Skin epidermis (tissue), 12 donors: ENCODE data around the gene CAMK2G.

Experiments
- H3K27ac ChIP-seq, 21 experiments: fragments of 200-600 bp; sonication (generic) in 11 of 21; one replicate each; pipeline ENCODE4 v1.5.0; 2020; ENCODE audit warnings: mild to moderate bottlenecking in 3 of 21, inconsistent platforms in 2 of 21, moderate library complexity in 2 of 21
- H3K4me3 ChIP-seq, 7 experiments: fragments of 200-600 bp; sonication (generic) in 2 of 7; one replicate each; pipeline ENCODE4 v1.5.0; 2020; ENCODE audit warnings: inconsistent platforms in 2 of 7, mild to moderate bottlenecking in 2 of 7, moderate library complexity in 1 of 7

The CAMK2G gene

DNA sequence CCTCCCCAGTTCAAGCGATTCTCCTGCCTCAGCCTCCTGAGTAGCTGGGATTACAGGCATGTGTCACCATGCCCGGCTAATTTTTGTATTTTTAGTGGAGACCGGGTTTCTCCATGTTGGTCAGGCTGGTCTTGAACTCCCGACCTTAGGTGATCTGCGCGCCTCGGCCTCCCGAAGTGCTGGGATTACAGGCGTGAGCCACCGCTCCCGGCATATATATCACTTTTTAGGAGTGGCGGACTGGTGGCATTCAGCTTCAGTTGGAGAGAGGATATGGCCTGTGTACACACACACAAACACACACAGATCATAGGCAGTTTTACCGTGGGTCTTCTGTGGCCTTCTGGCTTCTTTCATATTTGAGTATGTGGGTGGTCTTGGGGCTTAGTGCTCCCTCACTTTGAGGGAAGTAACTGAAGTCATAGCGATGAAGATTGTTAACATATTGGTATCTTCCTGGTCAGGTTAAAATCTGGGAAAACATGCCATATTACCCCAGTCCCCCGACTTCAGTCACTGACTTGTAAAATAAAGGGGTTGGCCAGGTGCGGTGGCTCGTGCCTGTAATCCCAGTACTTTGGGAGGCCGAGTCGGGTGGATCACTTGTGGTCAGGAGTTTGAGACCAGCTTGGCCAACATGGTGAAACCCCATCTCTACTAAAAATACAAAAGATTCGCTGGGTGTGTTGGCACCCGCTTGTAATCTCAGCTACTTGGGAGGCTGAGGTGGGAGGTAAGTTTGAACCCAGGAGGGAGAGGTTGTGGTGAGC, 87.1 kb downstream of the CAMK2G start:
- peak overlapping the region in 4 of 7 experiments; percentile 70 to 99 (median 88) for H3K4me3 ChIP-seq
- peak overlapping the region in 4 of 21 experiments; percentile 89 to 97 (median 92) for H3K27ac ChIP-seq

DNA sequence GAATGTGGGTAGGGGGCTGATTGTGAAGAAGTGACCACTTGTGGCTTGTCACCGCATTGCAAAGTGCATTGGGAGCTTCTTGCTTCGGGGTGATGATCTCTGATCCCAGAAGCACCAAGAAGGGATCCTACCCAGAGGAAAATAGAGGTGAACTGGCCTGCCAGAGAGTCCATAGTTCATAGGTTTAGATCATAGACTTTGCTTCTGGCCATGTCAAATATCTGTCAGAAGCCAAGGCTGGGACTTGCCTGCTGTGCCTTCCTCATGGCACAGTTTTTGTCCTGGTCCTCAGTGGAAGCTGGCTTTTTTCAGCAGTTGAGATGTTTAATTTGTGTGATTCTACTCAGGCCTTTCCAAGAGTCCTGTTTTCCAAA, 87.9 kb downstream of the CAMK2G start:
- Histone ChIP-seq H3K27ac (peak overlapping the region in 18 of 21 experiments; percentile 86 to 98 (median 92)), H3K4me3 (peak overlapping the region; percentile 70 to 99 (median 89))

GRCh38 chr10:73785721-73786511, 88.4 kb downstream of the CAMK2G start:
- H3K27ac ChIP-seq, result peak overlapping the region; percentile 86 to 98 (median 92)
- peak overlapping the region; percentile 70 to 99 (median 89) for H3K4me3 ChIP-seq

DNA sequence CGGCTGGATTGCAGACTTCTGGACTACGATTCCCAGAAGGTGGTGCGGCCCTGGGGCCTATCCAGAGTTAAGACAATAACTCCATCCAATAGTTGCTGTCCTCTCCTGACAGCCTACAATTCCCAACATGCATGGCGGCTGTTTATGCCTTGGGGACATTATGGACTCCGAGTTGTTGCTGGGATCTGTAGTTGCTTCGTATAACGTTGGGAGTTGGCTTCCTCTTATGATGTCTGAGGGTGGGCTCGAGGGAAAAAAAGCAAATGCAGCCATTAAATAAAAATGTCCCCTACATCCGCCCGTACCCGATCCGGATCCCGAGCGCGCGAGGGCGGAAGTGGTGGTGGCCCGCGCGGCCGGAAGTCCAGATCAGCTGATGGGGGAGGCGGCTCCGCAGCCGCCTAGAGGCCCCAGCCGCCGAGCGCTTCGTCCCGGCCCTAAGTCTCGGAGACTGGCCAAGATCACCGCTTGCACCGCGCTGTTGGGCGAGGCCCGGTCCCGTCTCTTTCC, 89.1 kb downstream of the CAMK2G start, which contains the start of gene ZSWIM8:
Gene ZSWIM8, plus strand, starts transcription at position 396 of the 510 bp plus-strand sequence. CDS start 273 bp downstream, outside the sequence.
- Histone ChIP-seq H3K4me3 (peak within 1 kb of the TSS; percentile 70 to 99 (median 89)), H3K27ac (peak within 1 kb of the TSS; percentile 86 to 98 (median 92))

GRCh38 chr10:73782749-73783085, 91.6 kb downstream of the CAMK2G start:
- H3K4me3 ChIP-seq, result peak overlapping the region; percentile 65 to 88 (median 74)
- peak overlapping the region in 16 of 21 experiments; percentile 72 to 98 (median 92) for H3K27ac ChIP-seq

DNA sequence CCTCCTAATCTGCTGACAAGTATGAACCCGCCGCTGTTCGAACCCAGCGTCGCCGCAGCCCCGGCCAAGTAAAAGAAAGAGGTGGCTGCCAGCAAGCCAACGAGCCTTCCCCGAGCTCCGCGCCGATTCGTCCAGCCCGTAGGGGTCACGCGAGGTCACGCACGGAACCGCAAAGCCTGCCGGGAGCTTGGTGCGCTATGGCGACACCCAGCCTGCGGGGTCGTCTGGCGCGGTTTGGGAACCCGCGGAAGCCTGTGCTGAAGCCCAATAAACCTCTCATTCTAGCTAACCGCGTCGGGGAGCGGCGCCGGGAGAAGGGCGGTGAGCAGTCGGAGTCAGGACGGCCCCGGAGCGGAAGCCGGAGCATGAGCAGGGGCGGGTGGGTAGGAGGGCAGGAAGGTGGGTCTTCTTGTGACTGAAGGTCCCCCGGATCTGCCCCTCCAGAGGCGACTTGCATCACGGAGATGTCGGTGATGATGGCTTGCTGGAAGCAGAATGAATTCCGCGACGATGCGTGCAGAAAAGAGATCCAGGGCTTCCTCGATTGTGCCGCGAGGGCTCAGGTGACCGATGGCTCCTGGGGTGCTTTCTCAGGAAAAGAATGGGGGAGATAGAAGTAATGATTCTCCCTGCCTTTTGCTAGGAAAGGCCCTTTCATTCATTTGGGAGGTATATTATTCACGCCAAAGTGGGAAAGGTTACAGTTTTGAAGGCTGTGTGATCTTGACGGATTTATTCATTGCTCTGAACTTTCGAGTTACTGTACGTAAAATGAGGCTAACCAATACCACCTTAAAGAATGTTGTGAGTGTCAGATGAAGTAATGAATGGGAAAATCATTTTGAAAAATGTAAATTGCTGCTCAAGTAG, 92.2 kb downstream of the CAMK2G start, which contains the start of gene CHCHD1:
Gene CHCHD1, plus strand, starts transcription at position 170 of the 870 bp plus-strand sequence. Its CDS starts 28 bp downstream, at position 198.
- H3K27ac ChIP-seq, result peak within 1 kb of the TSS; percentile 72 to 98 (median 92)
- peak within 1 kb of the TSS; percentile 65 to 88 (median 74) for H3K4me3 ChIP-seq

DNA sequence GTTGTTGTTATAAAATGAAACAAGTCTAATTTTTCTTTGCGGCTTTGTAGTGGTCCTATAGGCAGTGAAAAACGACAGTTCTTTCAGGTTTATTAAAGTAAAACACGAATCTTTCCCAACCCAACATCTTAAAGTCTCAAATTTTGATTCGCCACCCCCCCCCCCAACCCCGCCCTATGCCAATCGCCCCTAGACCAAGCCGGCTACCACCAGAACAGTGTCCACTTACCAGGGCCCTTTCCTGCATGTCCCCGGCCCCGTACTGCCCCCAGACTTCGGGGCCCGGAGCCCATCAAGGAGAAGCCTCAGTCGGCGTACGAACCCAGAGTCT, 92.8 kb downstream of the CAMK2G start:
- Histone ChIP-seq H3K4me3 (peak overlapping the region; percentile 65 to 88 (median 74)), H3K27ac (peak overlapping the region in 20 of 21 experiments; percentile 72 to 98 (median 92))

DNA sequence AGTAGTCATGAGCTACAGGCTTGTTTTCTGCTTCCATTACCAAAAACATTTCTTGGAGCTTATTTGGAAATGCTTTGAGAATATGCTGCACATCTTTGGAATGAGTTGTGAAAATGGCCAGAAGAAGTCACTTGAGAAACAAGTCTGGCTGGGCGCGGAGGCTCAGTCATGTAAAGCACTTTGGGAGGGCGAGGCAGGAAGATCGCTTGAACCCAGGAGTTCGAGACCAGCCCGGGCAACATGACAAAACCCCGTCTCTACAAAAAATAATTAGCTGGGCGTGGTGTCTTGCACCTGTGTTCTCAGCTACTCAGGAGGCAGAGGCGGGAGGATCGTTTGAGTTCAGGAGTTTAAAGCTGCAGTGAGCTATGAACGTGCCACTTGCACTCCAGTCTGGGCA, 93.4 kb downstream of the CAMK2G start:
- H3K27ac ChIP-seq, result peak overlapping the region in 20 of 21 experiments; percentile 72 to 98 (median 92)
- H3K4me3 ChIP-seq, result peak overlapping the region; percentile 65 to 88 (median 74)

- H3K4me3 ChIP-seq, result peak overlapping the region in 1 of 7 experiments; percentile 78
- peak overlapping the region in 3 of 21 experiments; percentile 16 to 96 (median 92) for H3K27ac ChIP-seq
Observed at GRCh38 chr10:73780301-73780700, 94.1 kb downstream of the CAMK2G start.

GRCh38 chr10:73779539-73780197, 94.7 kb downstream of the CAMK2G start:
- Histone ChIP-seq H3K27ac (peak overlapping the region in 1 of 21 experiments; percentile 16), H3K4me3 (no peak overlapping the region)

- Histone ChIP-seq H3K4me3 (no peak overlapping the region), H3K27ac (no peak overlapping the region)
Observed at GRCh38 chr10:73779018-73779417, 95.3 kb downstream of the CAMK2G start.

DNA sequence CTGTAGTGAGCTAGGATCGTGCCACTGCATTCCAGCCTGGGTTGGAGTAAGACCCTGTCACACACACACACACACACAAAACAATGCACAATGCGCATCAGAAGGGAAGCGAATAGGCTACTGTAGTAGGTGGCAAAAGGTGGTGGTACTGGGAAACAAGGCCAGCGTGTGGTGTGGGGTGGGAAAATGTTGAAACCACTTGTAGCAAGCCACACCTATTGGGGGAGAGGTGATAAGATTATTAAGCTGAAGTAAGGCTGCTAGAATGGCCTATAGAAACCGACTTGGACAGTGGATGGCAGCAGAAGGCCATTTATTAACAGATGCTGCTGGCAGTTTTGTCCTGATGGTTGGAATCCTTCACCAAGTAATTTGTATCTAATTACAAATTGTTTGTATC, 99.7 kb downstream of the CAMK2G start:
- Histone ChIP-seq H3K4me3 (peak overlapping the region in 5 of 7 experiments; percentile 67 to 93 (median 78)), H3K27ac (peak overlapping the region in 2 of 21 experiments; percentile 52 to 63)

GRCh38 chr10:73773152-73773879, 101.0 kb downstream of the CAMK2G start:
- Histone ChIP-seq H3K4me3 (peak overlapping the region; percentile 63 to 93 (median 77)), H3K27ac (peak overlapping the region; percentile 83 to 100 (median 96))

GRCh38 chr10:73772281-73773151, 101.8 kb downstream of the CAMK2G start:
- Histone ChIP-seq H3K4me3 (peak overlapping the region; percentile 63 to 93 (median 77)), H3K27ac (peak overlapping the region; percentile 83 to 100 (median 96))

DNA sequence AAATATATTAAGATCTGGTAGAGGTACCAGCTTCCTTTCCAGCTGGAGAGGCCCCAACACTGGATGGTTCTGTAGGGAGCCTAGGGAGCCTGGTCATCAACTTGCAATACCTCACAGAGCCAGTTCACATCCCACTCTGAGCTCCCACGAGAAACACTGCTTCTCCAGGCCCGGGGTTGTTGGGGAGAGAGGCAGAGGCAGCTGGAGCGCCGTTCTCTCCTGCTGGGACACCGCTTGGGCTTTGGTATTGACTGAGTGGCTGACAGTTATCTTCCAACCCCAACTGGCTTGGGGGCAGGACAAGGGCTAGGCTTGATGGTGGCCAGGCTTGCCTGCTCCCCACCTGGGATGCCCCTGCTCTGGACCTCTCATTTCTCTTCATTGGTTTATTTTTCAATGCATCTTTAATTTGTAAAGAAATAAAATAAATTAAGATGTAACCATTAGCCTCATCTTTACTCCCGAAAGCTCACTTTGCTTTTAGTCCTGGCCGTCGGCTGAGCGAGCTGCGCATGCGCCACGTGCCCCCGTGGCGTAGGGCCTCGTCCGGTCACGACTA, 102.6 kb downstream of the CAMK2G start:
- Histone ChIP-seq H3K4me3 (peak overlapping the region; percentile 63 to 93 (median 77)), H3K27ac (peak overlapping the region; percentile 83 to 100 (median 96))

- Histone ChIP-seq H3K27ac (no peak overlapping the region), H3K4me3 (no peak overlapping the region)
Observed at GRCh38 chr10:73769396-73769795, 105.0 kb downstream of the CAMK2G start.

DNA sequence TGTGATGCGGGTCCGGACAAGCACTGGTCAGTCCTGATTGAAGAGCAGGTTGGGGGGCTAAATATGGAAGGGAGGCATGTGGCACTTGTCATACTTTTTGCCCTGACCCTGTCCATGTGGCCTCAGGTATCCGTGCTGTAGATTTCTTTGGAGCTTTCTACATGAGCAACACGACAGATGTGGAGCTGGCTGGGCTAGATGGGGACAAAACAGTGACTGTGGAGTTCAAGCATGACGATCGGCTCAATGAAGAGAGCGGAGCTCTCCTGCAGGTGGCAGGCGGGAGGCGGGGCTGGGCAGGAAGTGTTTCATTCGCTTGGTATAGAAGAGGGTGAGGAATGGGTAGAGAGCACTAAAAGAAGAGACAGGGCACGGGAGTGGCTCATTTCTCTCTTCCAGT, 105.5 kb downstream of the CAMK2G start:
- H3K4me3 ChIP-seq, result no peak overlapping the region
- H3K27ac ChIP-seq, result no peak overlapping the region
